Epithelial cell of esophagus (primary cell): ENCODE measurements around the gene YPEL1.

Experiments used
- DNase-seq: peaks from one replicate; pipeline ENCODE4 v3.0.0; 2010; ENCODE audit warnings: low read depth
- H3K4me3 ChIP-seq: 2 replicates; pipeline ENCODE4 v1.5.1; 2011; ENCODE audit warnings: mild to moderate bottlenecking, low read length, control low read depth
- TF ChIP-seq, protein P1 (sequence below): IDR thresholded peaks from 2 replicates; pipeline ENCODE4 v1.5.1; 2011; ENCODE audit warnings: low read depth, mild to moderate bottlenecking, low read length, control low read depth, inconsistent platforms; ENCODE audit not compliant: insufficient read depth; ENCODE audit errors: missing control alignments

YPEL1 gene

DNA sequence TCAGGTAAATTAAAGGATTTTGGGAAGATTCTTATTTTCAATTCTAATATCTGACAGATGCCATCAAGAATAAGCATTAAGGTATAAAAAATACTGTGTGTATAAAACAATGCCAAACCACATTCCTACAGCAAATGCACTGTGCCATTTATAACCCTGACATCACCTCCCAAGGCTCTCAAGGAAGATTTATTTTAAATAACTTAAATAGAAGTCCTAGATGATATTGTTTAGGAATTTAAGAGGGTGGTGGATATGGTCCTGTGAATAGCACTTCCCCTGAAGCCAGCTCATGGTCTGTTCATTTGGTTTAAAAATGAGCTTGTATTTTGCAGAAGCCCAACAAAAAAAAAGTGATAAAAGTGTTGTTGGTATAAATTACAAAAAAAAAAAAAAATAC is 37.7 kb downstream of the YPEL1 start:
- no peak for DNase-seq
- TF ChIP-seq, protein P1, sequence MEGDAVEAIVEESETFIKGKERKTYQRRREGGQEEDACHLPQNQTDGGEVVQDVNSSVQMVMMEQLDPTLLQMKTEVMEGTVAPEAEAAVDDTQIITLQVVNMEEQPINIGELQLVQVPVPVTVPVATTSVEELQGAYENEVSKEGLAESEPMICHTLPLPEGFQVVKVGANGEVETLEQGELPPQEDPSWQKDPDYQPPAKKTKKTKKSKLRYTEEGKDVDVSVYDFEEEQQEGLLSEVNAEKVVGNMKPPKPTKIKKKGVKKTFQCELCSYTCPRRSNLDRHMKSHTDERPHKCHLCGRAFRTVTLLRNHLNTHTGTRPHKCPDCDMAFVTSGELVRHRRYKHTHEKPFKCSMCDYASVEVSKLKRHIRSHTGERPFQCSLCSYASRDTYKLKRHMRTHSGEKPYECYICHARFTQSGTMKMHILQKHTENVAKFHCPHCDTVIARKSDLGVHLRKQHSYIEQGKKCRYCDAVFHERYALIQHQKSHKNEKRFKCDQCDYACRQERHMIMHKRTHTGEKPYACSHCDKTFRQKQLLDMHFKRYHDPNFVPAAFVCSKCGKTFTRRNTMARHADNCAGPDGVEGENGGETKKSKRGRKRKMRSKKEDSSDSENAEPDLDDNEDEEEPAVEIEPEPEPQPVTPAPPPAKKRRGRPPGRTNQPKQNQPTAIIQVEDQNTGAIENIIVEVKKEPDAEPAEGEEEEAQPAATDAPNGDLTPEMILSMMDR, result no peak
- H3K4me3 ChIP-seq, result no peak overlapping the region

DNA sequence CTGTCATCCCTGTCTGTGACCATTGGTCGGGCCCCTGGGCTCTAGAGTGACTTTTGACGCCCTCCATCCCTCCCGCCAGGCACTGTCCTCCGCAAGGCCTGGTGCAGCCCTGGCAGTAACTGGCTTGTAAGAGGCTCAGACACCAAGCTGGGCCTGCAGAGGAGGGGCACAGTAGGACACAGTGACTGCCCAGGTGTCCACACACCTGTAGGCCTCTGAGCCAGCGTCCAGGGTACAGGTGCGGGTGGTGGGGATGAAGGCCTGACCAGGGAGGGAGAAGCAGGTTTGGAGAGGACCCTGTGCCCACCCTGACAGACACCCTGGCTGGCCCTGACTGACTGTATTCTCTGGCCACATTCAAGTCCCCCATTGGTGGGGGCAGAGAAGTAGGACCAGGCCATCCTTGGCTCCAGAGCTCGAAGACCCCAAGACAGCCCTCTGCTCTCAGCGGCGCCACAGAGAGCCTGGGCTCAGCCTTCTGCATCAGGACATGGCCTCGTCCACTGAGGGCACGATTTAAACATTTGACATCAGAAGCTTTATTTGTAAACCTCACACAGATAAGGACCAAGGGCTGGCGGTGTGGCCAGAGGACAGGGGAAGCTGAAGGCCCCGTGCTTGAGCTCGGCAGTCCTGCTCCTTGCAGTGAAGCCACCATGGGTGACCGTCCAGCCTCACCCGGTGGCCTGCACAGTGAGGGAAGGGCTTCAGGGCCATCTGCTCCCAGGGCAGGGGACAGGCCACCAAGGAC is 38.4 kb downstream of the YPEL1 start:
- DNase-seq, result no peak
- TF ChIP-seq, protein P1, result no peak
- H3K4me3 ChIP-seq, result no peak overlapping the region

DNA sequence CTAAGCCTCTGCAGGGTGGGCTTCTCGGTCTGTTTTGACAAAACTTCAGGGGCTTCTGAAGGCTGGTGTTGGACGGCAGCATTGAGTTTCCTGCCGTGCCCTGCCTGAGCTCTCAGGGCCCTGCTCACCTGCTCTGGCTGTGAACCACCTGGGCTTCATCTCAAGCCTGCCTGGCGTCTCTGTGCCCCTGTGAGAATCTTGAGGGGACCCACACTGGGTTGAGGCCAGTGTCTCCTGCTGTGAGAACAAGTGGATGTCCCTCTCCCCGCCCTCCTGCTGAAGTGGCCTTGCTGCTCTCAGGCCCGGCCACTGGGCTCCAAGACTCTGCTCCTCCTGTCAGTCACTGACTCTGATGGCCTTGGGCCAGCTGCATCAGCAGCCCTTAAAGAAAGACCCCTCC is 39.5 kb downstream of the YPEL1 start:
- TF ChIP-seq, protein P1, result no peak
- no peak for DNase-seq
- H3K4me3 ChIP-seq, result no peak overlapping the region

DNA sequence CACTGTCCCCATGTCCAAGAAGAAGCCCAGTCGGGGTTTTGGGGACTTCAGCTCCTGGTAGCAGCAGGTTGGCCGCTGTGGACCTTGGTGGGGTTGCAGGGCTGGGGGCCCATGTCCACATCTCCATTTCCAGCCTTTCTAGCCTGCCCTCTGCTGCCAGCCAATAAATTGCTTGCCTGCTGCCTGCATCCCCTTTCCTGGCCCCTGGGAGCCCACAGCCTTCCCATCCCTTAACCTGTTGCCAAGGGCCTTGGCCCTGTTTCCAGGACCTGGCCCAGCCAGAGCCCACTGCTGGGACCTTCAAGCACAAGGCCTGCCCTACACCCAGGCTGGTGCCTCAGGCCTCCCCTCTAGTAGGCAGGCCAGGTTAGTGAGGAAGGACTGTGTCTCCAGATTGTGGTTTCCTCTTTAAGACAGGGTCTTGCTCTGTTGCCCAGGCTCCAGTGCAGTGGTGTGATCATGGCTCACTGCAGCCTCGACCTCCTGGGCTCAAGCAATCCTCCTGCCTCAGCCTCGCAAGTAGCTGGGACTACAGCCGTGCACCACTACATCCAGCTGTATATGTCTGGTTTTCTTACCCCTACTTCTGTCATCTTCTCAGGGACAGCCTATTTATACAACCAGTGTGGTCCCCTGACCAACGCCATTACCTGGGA is 40.0 kb downstream of the YPEL1 start:
- TF ChIP-seq, protein P1, result no peak
- H3K4me3 ChIP-seq, result no peak overlapping the region

DNA sequence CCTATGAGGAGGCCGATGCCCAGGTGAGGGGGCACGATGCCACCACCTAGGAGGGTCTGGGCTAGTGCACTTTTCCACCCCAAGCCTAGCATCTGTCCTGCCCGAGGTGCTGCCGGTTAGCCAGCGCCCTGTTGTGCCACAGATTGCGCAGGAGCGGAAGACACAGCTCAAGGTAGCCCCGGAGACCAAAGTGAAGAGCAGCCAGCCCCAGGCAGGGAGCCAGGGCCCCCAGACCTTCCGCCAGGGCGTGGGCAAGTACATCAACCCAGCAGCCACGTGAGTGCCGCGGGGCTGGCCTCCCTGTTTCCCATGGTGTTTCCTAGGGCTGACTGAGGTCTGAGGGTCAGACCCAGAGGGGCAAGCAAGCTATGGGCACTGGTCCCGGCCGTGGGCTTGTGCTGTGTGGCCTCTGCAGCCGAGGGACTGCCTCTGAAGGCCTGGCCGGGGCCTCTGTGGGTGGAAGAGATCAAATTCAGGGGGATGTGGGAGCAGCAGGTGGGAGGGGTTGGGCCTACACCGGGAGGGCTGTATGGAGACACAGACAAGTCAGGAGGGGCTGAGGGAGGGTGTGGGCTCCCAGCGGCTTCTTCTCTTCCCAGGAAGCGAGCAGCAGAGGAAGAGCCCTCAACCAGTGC is 40.7 kb downstream of the YPEL1 start:
- H3K4me3 ChIP-seq, result no peak overlapping the region
- no peak for DNase-seq
- TF ChIP-seq, protein P1, result no peak

More for the DNA sequence above, 40.0 kb downstream of the YPEL1 start:
- DNase-seq, result no peak

DNA sequence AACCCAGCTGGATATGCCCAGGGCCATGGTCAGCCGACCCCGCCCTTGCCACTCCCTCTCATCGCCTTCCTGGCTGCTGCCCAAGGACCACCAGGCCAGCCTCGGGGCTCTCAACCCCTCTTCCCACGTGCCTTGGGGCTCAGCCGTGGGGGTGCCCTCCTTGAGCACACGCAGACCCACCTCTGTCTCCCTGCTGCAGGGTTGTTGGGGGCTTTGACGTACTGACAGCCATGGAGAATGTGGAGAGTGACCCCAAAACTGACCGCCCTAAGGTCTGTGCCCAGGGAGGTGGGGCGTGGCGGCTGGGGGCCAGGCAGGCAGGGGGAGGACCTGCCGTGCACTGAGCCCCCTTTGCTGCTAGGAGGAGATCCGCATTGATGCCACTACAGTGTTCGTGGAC is 41.2 kb downstream of the YPEL1 start:
- TF ChIP-seq, protein P1, result no peak
- H3K4me3 ChIP-seq, result no peak overlapping the region
- no peak for DNase-seq
